Measurements from ENCODE around the gene WWC2.
"Not testable (repeated sequence)": the region's sequence is repeated elsewhere in the genome, so short reads cannot be mapped to it uniquely, and the experiment has no call there.

Gene WWC2

DNA sequence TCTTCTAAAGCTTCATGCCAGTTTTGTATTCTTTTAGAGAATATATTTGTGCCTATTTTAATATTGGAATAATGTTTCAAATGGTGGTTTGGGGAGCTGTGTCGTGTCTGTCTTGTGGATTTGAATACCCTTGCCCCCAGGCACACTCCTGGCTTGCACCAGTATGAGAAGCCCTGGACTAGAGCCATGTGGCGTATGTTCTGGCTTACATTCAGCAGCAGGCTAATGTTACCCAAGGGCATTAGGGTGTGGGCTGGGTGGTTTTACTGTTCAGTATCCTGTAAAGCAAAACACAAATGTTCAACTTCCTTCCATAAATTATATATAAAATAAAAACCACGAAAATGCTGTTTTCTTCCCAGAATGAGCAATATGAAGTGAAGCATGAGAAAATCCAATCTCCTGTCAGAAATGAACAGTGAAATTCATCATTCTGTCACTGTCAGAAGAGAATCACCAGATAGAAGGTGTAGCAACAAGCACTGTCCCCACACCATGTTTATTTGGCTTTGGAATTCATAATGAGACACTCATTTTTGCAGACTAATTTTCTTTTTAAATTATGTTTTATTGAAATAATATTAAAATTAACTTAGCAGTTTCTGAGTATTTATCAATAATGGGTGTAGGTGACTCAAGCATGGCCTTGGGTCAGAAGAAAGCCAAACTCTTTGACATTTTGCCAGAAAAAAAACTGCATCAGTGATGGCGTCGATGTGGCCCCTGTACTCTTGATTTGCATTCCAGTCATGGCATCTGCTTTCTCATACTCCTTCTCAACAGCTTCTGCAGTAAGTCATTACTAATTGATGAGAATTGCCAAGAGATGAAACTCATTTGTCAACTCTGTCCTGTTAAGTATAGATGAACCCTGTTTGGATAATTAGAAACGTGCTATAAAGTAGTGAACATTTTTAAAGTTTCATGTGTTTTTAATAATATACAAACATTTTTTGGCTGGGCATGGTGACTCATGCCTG is 43.8 kb downstream of the WWC2 start:
- peak; percentile 80 for DNase-seq (ENCODE audit: low spot score)

DNA sequence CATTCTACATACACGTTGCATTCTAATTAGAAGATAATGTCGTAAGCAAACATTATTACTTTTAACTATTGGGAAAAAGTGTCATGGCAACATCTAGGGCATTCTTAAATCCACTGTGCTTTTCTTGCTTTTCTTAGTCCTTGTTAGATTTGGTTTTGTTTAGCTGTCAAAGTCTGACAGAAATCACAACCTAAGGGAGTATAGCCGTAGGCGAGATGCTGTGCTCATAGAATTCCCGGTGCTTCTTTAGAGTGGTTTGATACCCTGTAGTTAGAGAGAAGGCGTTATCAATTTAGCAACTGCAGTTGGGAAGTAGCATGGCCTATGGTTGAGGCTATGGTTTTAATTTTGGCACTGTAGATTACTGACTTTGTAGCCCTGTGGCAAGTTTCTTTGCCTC is 45.7 kb downstream of the WWC2 start:
- no peak for DNase-seq (ENCODE audit: low spot score)

DNA sequence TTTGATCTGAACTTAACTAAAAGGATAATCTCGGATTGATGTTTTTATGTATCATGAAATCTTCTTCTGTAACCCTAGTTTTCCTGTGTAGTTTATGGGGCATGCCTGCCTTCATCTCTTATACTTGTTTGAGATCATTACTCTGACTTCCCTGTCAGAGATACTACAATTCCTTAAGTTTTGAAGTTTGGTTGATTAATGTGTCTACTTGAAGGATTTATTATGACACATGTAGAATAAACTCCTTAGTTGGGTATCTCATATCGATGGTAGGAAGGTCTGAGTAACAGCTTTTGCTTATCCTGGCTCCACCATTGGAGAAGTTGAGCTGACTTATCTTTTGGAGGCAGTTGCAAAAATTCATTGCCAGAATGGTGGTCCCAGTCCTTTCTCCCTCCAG is 46.7 kb downstream of the WWC2 start:
- no peak for DNase-seq (ENCODE audit: low spot score)

DNA sequence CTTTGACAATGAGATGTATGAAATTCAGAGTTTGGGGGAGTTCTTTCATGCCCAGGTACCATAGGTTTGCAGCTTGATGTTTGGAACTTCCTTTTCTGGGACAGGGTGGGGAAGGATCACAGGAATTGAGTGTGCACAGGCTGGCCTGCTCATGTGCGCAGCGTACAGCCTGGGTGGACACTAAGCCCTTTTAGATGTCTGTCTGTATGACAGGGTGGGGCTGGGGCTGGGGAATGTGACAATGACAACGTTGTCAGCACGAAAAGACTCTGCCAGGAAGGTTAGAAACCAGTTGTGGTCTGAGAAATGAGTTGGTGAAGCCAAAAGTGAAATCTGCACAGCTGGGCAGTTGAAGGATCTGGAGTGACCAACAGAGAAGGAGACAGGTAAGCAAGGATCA is 47.4 kb downstream of the WWC2 start:
- no peak for DNase-seq (ENCODE audit: low spot score)

DNA sequence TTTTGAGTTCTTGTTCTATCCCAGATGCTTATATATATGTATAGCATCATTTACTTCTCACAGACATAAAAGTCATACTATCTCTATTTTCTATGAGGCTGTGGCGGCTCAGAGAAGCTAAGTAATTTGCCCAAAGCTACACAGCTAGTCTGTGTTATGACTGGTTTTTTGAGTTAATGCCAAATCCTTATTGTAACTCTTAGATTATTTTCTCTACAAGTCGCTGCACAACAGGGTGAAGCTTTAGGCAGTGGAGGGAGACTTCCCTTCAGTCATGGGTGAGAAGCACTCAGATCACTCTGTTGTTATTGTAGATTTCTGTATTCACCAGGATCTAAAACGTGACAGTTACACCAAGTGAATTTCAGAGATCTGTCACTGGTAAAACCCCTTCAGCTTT is 48.1 kb downstream of the WWC2 start:
- no peak for DNase-seq (ENCODE audit: low spot score)

DNA sequence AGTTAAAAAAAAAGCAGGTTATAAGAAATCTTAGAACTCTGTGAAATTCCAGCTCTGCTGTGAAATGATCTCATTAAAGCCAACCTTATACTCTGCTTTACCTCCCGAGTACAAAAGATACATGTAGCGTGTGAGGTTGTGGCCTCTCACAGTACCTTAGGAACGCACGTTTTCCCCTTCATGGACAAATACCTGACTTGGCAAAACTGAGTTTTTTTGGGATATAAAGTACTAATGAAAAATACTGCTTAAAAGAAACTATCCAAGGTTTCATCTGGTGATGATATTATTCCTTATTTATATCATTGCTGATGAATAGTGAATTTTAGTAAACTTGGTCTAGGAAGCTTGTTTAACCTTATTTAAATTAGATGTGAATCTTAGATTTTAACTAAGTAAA is 48.9 kb downstream of the WWC2 start:
- DNase-seq (ENCODE audit: low spot score): no peak

DNA sequence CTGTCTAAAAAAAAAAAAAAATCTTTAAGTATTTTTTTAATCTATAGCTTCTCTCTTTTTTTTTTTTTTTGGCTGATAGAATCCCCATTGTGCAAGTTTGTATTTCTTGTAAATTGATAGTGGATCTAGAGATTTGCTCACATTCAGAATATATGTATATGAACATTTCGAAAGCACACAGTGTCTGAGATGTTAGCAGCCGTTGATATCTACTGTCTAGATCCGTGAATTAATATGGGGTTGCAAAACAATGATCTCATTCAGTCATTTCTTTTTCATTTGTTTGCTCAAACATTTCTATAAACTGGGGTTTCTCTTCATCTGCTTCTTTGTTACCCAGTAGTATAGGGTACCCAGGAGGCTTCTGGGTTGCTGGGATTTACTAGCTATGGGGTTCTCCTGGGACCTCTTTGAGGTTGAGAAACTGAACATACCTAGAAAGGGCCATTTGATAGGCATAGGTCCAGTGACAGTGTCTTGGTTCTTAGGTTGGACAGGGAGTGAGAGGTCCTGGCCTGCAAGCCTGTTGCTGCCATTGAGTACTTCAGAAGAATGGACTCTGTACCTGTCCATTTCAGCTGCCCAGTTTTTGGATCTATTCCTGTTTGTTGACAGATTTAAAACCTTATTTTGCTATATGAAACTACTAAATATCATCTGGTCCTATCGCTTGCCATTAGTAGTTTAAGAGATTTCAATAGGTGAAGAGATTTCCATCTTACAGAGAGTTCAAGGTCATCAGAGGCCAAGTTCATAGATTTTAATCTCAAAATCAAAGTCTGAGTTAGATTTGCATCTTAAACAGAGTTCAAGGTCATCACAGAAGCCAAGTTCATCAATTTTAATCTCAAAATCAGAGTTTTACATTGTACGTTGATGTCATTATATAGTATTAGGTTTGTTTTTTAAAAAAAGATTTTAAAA is 50.8 kb downstream of the WWC2 start:
- no peak for DNase-seq (ENCODE audit: low spot score)

DNA sequence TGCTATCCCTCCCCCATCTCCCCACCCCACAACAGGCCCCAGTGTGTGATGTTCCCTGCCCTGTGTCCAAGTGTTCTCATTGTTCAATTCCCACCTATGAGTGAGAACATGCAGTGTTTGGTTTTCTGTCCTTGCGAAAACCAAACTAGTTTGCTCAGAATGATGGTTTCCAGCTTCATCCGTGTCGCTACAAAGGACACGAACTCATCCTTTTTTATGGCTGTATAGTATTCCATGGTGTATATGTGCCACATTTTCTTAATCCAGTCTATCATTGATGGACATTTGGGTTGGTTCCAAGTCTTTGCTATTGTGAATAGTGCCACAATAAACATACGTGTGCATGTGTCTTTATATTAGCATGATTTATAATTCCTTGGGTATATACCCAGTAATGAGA is 51.6 kb downstream of the WWC2 start:
- DNase-seq (ENCODE audit: low spot score): not testable (repeated sequence)

DNA sequence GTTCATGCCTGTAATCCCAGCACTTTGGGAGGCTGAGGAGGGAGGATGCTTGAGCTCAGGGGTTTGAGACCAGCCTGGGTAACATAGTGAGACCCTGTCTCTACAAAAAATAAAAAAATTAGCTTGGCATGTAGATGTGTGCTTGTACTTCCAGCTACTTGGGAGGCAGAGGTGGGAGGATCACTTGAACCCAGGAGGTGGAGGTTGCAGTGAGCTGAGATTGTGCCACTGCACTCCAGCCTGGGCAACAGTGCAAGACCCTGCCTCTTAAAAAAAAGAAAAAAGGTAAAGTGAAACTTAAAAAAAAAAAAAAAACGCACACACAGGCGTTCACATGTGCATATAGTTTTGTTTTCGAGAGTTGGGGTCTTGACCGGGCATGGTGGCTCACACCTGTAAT is 53.2 kb downstream of the WWC2 start:
- not testable (repeated sequence) for DNase-seq (ENCODE audit: low spot score)

DNA sequence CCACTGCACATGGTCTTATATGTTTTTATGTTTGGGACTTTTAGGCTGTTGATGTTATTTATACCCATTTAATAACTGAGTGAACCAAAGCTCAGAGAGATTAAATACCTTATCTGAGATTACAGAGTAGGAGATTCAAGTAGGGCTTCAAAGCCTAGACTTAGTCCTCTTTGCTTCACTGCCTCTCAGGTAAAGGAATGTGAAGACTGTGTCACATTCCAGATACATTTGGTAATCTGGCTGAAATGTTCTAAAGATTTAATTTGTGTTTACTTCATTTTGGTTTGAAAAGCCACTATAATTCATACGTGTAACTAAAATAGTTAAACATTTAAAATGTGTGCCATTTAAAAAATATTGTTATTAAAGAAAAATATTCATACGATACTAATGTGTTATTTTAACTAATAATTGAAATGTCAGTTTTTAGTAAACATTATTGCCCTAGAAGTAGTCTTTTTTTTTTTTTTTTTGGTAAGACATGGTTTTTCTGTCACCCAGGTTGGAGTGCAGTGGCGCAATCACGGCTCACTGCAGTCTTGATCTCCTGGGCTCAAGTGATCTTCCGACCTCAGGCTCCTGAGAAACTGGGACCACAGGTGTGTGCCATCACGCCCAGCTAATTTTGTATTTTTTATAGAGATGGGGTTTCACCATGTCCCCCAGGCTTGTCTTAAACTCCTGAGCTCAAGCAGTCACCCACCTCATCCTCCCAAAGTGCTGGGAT is 54.3 kb downstream of the WWC2 start:
- no peak for DNase-seq (ENCODE audit: low spot score)

DNA sequence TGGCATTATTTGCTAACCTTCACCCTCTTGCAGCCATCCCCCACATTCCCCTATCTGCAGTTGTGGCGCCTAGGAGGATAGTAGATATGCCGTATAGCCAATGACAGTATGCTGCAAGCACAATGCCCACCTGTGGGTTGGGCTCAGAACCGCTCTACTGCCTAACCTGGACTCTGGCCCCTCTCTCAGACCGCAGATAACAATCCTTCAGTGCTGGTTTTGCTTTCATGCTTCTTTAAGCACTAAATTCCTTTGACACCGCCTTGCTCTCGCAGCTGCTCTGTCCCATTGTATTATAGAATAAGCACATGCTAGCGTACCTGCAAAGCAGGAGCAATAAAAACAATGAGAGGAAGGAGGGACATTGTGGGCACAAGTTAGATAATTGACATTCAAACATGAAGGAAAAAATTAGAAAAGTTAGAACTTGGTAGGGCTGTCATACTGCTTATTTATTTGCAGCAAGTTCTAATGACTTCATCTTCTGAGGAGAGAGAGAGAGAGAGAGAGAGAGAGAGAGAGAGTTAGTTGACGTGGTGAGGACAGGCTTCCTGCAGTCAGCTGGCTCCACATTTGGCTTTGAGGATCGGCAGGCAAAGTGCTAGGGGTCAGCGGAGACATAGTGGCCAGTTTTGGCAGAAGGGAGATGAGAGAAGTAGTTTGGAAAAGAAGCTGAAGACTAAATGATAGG is 55.8 kb downstream of the WWC2 start:
- no peak for DNase-seq (ENCODE audit: low spot score)

DNA sequence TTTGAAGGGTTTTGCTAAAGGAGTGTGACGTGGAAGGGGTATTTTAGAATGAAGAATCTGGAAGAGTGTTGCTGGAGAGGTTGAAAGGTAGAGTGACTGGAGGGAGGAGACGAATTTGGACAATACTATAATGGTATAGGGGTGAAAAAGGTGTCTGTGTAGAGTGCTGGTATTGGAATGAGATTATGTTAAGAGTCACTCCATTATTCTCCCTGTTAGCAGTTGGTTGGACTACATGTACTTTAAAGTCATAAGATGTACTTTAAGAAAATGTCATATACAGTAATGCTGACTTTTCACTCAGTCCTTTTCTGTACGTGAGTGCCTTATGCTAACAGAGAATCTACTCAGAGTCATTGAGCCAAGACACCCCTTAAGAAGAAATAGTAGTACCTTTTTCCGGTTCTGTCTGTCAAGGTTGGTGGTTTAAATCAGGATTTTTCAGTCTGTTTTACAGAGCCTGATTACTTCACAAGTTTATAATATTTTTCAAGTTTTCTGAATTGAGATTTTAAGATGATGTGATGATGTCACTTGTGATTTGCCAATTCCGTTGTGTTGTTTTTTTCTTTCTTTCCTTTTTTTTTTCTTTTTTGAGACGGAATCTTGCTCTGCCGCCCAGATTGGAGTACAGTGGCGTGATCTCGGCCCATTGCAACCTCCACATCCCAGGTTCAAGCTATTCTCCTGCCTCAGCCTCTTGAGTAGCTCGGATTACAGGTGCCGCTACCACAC is 56.6 kb downstream of the WWC2 start:
- DNase-seq (ENCODE audit: low spot score): no peak

DNA sequence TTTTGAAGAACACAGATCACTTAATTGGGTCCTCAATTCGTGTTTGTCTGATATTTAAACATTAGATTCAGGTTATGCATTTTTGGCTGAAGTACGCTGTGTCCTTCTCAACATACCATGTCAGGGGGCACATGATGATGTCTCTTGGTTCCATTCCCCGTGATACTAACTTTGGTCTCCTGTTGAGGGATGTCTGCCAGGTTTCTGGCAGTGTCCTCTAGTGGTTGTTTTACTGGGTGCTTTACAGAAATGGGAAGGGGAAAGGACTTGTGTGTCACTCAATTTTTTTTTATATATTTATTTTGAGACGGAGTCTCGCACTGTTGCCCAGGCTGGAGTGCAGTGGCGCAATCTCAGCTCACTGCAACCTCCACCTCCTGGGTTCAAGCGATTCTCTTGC is 58.2 kb downstream of the WWC2 start:
- DNase-seq (ENCODE audit: low spot score): no peak

DNA sequence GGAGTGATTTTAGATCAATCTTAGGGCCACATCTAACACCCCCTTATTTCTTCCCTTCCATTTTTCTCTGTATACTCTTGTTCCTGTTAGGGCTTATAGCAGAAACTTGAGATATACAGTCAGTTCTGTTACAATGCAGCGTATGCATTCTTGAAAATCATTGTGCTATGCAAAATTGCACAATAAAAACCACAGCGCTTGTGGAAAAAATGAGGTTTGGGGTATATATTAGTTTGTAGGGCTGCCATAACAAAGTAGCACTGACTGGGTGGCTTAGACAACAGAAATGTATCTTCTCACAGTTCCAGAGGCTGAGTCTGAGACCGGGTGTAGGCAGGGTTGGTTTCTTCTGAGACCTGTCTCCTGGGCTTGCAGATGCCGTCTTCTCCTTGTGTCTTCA is 59.0 kb downstream of the WWC2 start:
- DNase-seq (ENCODE audit: low spot score): no peak

DNA sequence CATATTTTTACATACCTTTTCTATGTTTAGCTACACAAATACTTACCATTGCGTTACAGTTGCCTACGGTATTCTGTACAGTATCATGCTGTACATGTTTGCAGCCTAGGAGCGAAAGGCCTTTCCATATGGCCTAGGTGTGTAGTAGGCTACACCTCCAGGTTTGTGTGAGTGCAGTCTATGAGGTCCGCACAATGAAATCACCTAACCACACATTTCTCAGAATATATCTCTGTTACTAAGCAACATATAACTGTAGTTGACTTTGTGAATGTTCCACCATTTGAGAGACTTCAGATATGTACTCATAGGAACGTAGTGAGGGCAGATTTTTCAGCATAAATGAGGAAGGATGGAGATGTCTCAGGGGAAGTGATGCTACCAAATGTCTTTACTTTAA is 62.6 kb downstream of the WWC2 start:
- DNase-seq (ENCODE audit: low spot score): no peak

DNA sequence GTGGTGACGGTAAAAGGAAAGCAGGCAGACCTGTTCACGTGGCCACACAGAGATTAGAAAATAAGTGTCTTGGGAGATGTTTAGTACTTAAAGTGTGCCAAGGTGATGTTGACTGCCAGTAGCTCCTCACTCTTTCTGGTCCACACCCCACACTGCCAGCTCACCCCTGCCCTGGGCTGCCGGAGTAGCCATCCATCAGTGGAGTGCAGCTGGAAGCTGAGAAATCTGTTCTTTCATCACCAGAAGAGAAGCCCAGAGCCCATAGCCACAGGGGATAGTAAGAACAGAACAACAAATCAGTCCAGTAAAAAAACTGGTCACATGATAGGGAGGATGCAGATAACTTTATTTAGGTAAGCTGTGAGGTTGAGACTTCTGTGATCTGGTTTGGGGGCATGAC is 64.1 kb downstream of the WWC2 start:
- DNase-seq (ENCODE audit: low spot score): no peak

DNA sequence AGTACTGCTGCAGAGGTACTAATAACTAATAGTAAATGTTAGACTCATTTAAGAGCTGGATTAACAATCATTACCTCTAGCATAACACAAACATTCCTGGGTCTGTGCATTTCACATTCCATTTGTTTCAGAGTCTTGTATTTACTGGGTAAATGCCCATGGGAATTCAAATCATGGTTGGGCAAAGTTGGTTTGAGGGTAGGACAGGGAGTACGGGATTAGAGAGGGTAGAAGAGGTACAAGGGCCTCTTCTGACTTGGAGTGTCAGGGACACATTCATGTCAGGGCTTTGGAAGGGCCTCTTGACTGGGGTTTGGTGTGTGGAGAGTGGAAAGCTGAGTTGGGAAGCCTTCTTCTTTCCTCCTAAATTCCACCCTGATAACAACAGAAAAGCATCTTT is 65.9 kb downstream of the WWC2 start:
- DNase-seq (ENCODE audit: low spot score): no peak

DNA sequence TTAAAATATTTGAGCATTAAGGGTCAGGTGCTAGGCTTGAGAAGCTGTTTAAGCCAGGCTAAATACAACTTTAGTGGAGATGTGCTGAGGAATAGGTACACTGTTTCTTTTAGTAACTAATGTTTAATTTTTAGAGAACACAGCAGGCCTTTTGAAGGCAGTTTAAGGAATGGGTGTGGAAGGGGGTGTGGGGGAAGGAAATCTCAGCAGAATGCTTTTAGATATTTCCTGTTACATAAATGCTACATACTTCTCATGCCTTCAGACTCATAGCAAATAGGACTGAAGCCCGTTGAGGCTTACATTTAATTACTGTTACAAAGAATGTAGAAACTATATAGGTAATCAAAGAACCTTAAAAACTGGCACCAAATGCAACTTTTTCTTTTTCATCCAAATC is 66.3 kb downstream of the WWC2 start:
- peak; percentile 26 for DNase-seq (ENCODE audit: low spot score)

DNA sequence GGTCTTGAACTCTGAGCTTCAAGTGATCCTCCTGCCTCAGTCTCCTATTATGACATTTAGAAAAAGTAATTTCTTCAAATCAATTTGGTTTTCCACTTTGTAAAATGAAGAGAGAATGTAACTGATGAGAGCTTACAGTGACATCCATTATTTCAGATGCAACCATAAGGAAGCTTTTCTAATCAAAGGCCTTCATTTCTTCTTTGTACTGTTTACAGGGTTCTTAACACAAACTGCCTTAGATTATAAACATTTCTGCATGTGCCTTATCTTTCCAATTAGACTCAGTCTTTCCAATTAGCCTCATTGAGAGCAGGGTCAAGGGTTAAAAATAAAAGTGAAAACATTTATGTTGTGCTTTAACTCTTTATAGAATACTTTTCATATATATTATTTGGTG is 71.8 kb downstream of the WWC2 start:
- no peak for DNase-seq (ENCODE audit: low spot score)

DNA sequence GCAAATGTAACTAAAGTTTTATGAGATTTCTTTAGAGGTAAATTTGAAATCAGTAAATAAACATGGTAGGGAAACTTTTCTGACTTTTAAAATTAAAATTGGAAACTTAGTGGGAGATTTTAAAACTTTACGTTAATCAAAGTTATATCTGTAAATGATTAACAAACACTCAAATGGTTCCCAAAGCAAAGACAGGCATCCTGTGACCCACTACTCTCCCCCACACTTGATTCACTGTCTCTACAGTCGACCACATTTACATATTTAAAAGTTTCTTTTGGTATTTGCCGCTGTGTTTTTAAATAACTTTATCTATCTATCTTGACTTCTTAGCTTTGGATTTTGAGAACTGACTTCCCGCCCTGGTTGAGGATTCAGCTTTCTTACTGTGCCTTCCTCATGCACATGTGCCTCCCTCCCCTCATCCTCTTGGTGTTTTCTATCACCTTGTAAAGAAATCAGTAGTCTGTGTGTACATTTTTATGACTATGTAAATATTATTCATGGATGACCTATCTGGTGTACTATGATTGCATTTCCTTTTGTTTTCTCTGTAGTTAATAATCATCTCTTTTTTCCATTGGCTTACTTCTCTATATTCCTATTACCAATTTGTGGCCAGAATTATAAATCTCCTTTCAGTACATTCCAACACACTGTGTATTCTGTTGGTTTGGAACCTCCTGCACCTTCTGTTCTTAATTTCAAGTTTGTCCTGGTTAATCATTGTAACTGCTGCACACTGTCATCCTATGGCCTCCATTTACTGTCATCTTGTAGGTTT is 72.6 kb downstream of the WWC2 start:
- no peak for DNase-seq (ENCODE audit: low spot score)

Data from COLO829 (cell line).